Vagina (tissue), 2 donors: ENCODE results near the gene THSD1. TPM values are rescaled to one million over a fixed set of nuclear protein-coding genes. Genes with fewer than 3 reads are reported as not detected.
"Not testable (repeated sequence)": the region's sequence is repeated elsewhere in the genome, so short reads cannot be mapped to it uniquely, and the experiment has no call there.

Experiments
- DNase-seq, 2 donors: peaks; one replicate each; pipeline ENCODE4 v3.0.0-alpha.2; 2017; ENCODE audit errors: extremely low spot score in 2 of 2
- H3K27ac ChIP-seq: fragments of 200-600 bp; sonication (generic); one replicate; pipeline ENCODE4 v1.5.1; 2019
- H3K27me3 ChIP-seq: fragments of 200-600 bp; sonication (generic); one replicate; pipeline ENCODE4 v1.5.1; 2019
- H3K36me3 ChIP-seq, 2 donors: fragments of 200-600 bp; sonication (generic); one replicate each; pipeline ENCODE4 v1.5.1; 2017 to 2019
- H3K4me1 ChIP-seq: fragments of 200-600 bp; sonication (generic); one replicate; pipeline ENCODE4 v1.5.1; 2019
- H3K4me3 ChIP-seq, 2 donors: fragments of 200-600 bp; sonication (generic); 1 replicate in 1 of 2; 2 replicates in 1 of 2; pipeline ENCODE4 v1.5.1; 2016 to 2019
- H3K9me3 ChIP-seq: fragments of 200-600 bp; sonication (generic); one replicate; pipeline ENCODE4 v1.5.1; 2019
- CTCF ChIP-seq, 3 experiments: fragments of 450-650 bp in 2 of 3; fragments of 200-600 bp in 1 of 3; sonication (generic) in 1 of 3; IDR thresholded peaks; one replicate each; pipeline ENCODE4 v1.5.1; 2017 to 2019; ENCODE audit warnings: antibody characterized with exemption in 3 of 3, mild to moderate bottlenecking in 2 of 3, moderate library complexity in 2 of 3
- POLR2A ChIP-seq, 2 donors: fragments of 450-650 bp; IDR thresholded peaks; one replicate each; pipeline ENCODE4 v1.6.1; 2017; ENCODE audit warnings: antibody characterized with exemption in 2 of 2, mild to moderate bottlenecking in 2 of 2, moderate library complexity in 2 of 2
- POLR2AphosphoS5 ChIP-seq, 2 donors: sonication (generic); formaldehyde crosslinking; IDR thresholded peaks; one replicate each; pipeline ENCODE4 v1.9.0; 2017; ENCODE audit warnings: antibody characterized with exemption in 2 of 2, mild to moderate bottlenecking in 2 of 2, low read depth in 1 of 2; ENCODE audit not compliant: insufficient read depth in 1 of 2
- intact Hi-C: fragments of 100-400 bp; cut with DNase I; formaldehyde crosslinking; loops from one replicate; pipeline ENCODE4 v1.15.1; 2023
- total RNA-seq: library from RNA; depleted of rRNA; stranded (reverse); fragments of >200 nt; gene quantifications from one replicate; pipeline ENCODE4 v1.2.3, GENCODE V29; 2016

THSD1 gene
- total RNA-seq, 1 donor from 2014 or later: 6.4 TPM

DNA sequence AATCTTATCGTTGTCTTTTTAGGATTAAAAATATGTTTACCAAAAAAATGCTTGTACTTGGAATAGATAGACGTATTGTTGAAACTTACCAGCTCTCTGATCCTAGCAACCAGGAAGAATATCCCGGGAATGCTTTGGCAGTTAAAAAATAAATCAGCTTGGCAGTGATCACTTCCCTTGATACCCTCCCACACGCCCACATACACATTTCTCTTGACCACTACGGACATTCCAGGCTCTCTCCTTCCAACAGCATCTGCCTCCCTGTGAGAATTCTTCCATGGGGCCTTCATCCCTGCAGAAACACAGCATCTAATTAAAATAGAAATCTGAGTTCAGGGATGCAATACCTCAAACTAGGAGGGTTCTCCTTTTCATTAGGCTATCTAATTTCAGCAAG lies 57.9 kb downstream of the THSD1 start:
- TF ChIP-seq POLR2A (IDR thresholded peaks at IDR 0.05) (no peak), POLR2AphosphoS5 (IDR thresholded peaks at IDR 0.05; ENCODE audit: insufficient read depth in 1 of 2, low read depth in 1 of 2) (no peak), CTCF (IDR thresholded peaks at IDR 0.05) (no peak)
- Histone ChIP-seq H3K4me1 (no peaks in the 10 kb centered on the region), H3K27ac (no peak overlapping the region), H3K36me3 (no peaks in the 10 kb centered on the region), H3K4me3 (no peak overlapping the region), H3K27me3 (no peaks in the 10 kb centered on the region), H3K9me3 (no peaks in the 10 kb centered on the region)
- intact Hi-C loops: no loop called here
- no peak for DNase-seq

- Histone ChIP-seq H3K4me3 (no peak overlapping the region), H3K4me1 (no peaks in the 10 kb centered on the region), H3K27me3 (no peaks in the 10 kb centered on the region), H3K36me3 (no peaks in the 10 kb centered on the region), H3K27ac (no peak overlapping the region), H3K9me3 (no peaks in the 10 kb centered on the region)
- intact Hi-C loops: no loop called here
- TF ChIP-seq POLR2AphosphoS5 (IDR thresholded peaks at IDR 0.05; ENCODE audit: insufficient read depth in 1 of 2, low read depth in 1 of 2): no peak
- no peak for TF ChIP-seq CTCF (IDR thresholded peaks at IDR 0.05)
- TF ChIP-seq POLR2A (IDR thresholded peaks at IDR 0.05): no peak
- no peak for DNase-seq
Measured at GRCh38 chr13:52345631-52346251, 60.2 kb downstream of the THSD1 start.

DNA sequence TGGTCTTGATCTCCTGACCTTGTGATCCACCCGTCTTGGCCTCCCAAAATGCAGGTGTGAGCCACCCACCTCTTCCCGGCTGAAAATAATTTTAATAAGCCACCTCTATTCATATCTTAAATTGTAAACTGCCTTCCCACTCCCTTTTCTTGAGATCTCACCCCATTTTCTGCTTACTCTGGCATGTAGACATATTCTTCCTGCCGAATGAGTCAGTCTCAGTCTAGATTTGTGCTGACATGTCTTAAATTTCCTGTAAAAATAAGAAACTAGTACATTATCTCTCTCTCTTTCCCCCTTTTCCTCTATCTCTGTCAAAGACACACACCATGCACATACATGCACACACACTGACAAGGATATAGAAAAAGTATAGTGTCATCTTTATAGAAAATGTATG lies 60.9 kb downstream of the THSD1 start:
- TF ChIP-seq POLR2A (IDR thresholded peaks at IDR 0.05) (no peak), POLR2AphosphoS5 (IDR thresholded peaks at IDR 0.05; ENCODE audit: insufficient read depth in 1 of 2, low read depth in 1 of 2) (no peak), CTCF (IDR thresholded peaks at IDR 0.05) (no peak)
- no peak overlapping the region for H3K27ac ChIP-seq
- no peaks in the 10 kb centered on the region for H3K9me3 ChIP-seq
- H3K36me3 ChIP-seq: no peaks in the 10 kb centered on the region
- DNase-seq: no peak
- H3K27me3 ChIP-seq: no peaks in the 10 kb centered on the region
- no peak overlapping the region for H3K4me3 ChIP-seq
- intact Hi-C loops: no loop called here
- no peaks in the 10 kb centered on the region for H3K4me1 ChIP-seq

DNA sequence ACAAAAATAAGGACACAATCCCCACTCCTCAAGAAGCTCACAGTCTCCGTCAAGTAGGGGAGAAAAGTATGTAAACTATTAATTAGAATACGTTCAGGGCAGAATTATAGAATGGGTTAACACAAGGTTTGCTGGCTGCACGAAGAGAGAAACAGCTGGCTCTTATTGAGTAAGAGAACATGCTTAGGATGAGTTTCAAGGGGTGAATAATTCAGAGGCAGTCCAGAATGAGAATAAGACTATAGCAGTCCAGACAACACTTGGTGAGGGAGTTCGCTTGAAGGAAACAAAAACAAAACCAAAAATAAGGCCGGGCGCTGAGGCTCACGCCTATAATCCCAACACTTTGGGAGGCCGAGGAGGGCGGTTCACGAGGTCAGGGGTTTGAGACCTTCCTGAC lies 61.9 kb downstream of the THSD1 start:
- intact Hi-C loops: no loop called here
- Histone ChIP-seq H3K27ac (no peak overlapping the region), H3K9me3 (no peaks in the 10 kb centered on the region), H3K36me3 (no peaks in the 10 kb centered on the region), H3K4me3 (no peak overlapping the region), H3K27me3 (no peaks in the 10 kb centered on the region), H3K4me1 (no peaks in the 10 kb centered on the region)
- no peak for DNase-seq
- no peak for TF ChIP-seq POLR2AphosphoS5 (IDR thresholded peaks at IDR 0.05; ENCODE audit: insufficient read depth in 1 of 2, low read depth in 1 of 2)
- no peak for TF ChIP-seq POLR2A (IDR thresholded peaks at IDR 0.05)

- H3K36me3 ChIP-seq, H3K27ac ChIP-seq, H3K4me1 ChIP-seq, H3K9me3 ChIP-seq, intact Hi-C loops, H3K4me3 ChIP-seq, H3K27me3 ChIP-seq, DNase-seq: not testable (repeated sequence)
Measured at GRCh38 chr13:52342203-52342602, 63.8 kb downstream of the THSD1 start.

DNA sequence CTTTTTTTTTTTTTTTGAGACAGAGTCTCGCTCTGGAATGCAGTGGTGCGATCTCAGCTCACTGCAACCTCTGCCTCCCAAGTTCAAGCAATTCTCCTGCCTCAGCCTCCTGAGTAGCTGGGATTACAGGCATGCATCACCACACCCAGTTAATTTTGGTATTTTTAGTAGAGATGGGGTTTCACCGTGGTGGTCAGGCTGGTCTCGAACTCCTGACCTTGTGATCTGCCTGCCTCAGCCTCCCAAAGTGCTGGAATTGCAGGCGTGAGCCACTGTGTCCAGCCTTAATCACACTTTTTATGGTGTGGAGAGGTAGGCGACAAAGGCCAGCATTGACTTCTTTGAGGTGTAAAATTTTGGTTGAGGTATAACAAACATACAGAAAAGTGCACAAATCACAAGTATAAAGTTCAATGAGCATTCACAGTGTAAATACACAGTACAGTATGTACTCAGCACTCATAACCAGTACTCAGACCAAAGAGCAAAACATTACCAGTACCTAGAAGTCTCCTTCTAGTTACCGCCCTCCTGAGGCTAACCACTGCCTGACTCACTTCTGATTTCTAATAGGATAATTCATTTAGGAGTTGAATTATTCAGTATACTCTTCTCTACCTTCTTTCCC lies 68.0 kb downstream of the THSD1 start:
- H3K4me3 ChIP-seq, H3K36me3 ChIP-seq, H3K9me3 ChIP-seq, H3K4me1 ChIP-seq, DNase-seq, intact Hi-C loops, H3K27me3 ChIP-seq, H3K27ac ChIP-seq: not testable (repeated sequence)

GRCh38 chr13:52334107-52334506 lies 71.9 kb downstream of the THSD1 start:
- DNase-seq, H3K4me3 ChIP-seq, intact Hi-C loops, H3K27ac ChIP-seq, H3K27me3 ChIP-seq, H3K36me3 ChIP-seq, H3K4me1 ChIP-seq, H3K9me3 ChIP-seq: not testable (repeated sequence)

- H3K36me3 ChIP-seq: not testable (repeated sequence)
Measured at GRCh38 chr13:52331844-52332243, 74.1 kb downstream of the THSD1 start.

More at GRCh38 chr13:52331844-52332243, 74.1 kb downstream of the THSD1 start:
- H3K27ac ChIP-seq, H3K4me3 ChIP-seq, intact Hi-C loops, DNase-seq, H3K27me3 ChIP-seq, H3K9me3 ChIP-seq, H3K4me1 ChIP-seq: not testable (repeated sequence)
